ENCODE measurements around the gene CDH22.

CDH22 gene

DNA sequence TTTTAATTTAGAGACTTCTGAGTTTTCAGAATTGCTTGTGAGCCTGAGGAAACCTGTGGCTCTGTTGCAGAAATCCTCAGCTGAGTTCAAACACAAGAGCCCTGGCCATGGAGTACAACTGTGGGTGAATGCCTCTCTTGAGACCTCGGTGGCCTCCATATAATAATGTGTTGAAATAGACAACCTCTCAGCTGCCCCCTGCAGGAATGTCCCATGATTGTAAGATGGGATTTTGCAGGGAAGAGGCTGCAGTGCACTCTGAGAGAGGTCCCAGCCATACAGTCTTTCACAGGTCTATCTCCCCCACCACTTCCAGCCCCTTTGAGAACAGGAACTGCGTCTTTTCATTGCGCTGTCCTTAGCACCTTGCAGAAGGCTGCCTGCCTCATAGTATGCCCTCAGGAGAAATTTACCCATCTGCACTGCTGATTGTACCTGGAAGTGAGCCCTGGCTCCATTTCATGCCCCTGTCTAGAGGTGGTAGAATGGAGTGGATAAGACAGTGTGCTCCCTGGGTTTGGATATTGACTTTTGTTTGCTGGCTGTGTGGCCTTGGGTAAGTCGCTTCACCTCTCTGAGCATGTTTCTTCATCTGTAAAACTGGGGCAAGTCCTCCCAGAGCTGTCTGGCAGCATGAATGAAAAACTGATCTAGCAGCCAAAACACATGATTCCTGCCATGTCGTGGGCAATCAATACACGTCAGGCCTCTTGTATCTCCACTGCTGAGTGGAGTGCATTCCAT is 16.8 kb upstream of the CDH22 start:
- no peak for DNase-seq

- no peak for DNase-seq
Measured at GRCh38 chr20:46324379-46324778, 16.1 kb upstream of the CDH22 start.

DNA sequence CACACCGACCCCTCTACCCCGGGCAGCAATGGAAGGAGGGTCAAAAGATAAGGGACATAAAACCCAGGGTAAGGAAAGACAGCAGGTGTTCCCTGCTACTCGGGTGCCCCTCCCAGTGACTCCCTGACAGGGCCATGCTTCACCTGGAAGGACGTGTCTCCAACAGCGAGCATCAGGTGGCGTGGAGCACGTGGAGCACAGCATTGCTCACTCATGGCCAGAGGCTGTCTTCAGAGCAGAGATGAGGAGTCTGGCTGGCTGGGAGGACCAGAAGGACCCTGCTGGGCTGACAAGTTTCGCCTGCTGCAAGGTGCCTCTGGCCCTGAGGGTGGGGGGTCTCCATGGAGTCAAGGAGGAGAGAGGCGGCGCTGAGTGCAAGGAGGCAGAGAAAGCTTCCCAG is 15.3 kb upstream of the CDH22 start:
- DNase-seq: no peak

GRCh38 chr20:46322641-46323040 is 14.3 kb upstream of the CDH22 start:
- DNase-seq: no peak

DNA sequence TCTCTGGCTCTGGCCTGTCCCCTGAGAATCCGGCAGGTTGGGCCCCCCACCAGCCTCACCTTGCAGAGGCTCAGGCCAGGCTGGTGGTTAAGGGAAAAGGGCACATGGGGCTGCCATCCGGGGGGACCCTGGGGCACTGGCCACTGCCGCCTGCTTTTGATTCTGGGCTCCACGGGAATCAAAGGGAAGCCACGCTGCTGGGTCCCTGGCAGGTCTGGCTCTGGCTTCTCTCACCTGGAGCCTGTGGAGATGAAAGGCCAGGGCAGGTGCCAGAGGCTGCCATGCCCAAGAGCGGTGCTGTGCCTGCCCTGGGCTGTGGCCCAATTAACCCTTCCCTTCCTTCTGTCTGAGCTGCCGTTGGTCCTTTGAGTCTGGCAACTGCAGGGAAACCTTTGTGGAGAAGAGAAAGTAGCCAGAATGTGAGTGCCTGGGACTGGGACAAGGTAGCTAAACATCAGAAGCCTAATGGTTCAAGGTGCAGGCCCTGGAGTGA is 9.4 kb upstream of the CDH22 start:
- no peak for DNase-seq

DNA sequence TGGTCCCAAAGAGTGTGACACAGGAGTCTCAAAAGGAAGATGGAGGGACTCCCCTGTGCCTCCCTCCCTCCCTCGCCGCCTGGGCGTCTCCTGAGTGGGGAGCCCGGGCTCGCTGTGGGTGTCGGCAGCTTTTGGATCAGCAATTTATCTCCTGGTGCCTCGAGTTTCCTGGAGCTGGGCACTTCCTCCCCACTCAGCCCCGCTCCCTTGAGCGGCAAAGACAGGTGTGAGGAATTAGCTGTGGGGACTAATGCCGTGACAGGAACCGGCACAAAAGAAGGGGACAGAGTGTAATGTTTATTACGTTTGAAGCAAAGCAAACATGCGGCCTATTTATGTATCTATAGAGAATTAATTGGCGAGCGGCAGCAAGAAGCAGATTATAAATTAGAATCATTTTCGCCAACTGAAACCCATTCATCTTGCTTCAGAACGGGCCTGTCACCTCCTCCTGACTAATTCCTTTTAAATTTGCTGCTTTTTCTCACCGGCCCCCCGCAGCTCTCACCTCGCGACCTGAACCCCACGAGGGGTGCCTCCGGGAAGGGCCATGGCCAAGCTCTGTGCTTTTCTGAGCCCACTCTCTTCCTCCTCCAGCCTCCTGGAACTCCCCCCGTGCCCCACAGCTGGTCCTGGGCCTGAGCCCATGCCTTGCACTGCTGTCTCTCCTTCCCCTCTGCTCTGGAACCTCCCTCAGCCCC is 8.8 kb upstream of the CDH22 start:
- no peak for DNase-seq

DNA sequence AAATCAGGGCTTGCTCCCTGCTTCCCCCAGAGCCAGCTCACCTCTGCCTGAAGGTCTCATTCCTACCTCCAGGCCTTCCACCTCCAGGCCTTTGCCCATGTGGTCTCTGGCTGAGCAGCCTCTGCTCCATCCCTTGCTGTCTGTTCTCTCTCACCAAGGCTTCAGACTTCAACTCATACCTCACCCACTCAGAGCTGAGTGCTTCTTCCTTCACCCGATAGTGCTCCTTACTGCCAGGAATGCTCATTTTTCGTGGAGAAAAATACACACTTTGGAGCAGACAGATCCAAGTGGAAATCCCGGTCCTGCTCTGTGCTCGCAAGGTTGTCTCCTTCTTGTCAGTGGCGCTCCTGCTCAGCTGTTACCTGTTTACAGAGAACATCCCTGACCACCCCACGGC is 7.0 kb upstream of the CDH22 start:
- DNase-seq: no peak

GRCh38 chr20:46312945-46313861 is 4.9 kb upstream of the CDH22 start:
- DNase-seq: no peak

DNA sequence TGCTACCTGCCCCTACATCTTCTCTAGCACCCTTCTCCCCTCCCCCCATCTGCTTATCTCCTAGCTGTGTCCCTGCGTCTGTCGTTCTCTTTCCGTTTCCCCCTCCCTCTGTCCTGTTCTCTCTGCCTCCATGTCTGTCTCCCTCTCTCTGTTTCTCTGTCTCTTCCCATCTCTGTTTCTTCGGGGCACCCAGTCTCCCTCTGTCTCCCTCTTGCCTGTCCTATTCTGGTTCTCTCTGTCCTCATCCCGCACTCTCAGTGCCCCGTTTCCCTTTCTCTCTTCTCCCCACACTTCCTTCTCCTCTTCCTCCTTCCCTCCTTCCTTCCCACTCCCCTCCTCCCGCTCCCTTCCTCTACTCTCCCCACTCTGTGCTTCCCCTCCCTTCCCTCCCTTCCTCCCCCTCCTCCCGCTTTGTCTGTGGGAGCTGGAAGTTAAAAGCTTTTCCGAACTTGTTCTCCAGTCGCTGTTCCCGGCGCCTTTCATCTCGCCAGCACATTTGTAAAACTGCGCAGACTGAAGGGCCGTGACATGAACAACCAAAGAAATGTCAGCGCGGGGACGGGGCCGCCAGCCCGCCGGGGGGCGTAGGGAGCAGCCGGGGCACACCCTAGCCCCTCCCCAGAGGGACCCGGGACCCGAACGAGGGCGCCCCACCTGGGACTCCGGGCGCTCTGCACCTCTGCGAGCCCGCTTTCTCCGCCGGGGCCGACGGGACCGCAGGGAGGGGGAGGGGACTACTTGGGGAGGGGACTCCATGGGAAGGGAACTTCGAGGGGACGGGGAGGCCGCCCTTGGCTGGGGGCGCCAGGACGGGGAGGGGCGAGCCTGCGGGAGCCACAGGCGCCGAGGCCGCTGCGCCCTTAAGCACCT is 4.0 kb upstream of the CDH22 start:
- DNase-seq: peak in 6 of 56 donors; percentile 1 to 30 (median 7)

DNA sequence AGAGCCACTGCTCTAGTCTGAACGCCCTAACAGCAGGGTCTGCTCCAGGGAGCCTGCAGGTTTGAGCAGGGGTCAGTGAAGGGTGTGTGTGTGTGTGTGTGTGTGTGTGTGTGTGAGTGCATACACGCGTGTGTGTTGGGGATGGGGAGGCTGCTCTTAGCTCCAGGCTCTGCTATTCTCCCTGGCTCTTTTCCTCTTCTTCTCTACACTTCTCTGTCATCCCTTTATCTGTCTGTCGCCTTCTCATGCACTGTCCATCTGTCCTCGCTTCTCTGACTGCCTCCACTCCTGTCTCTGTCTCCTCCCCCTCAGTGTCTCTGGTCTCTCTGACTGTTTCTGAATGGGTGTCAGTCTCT is 3.4 kb upstream of the CDH22 start:
- no peak for DNase-seq

DNA sequence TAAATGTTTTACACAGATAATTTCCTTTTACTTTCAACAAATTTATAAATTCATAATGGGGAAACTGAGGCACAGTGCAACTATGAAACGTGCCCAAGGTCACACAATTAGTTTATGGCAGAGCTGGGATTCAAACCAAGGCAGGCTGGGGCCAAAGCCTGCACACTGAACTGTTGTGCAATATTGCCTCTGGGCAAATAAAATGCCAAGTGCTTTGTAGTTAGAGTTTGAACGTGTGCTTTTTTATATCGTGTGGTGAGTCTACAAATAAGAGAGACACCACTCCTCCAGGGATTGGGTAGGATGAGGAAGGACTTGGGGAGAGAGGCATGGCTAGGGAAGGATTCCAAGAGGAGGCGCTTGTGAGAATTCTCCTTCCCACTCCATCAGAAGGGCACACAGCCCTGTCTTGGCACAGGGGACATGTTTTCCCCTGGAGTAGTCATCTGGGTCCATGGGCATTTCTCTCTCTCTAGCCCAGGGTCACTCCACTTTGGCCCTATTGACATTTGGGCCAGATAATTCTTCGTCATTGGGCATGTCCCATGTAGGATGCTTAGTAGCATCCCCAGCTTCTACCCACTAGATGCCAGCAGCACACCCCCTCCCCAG is 2.8 kb upstream of the CDH22 start:
- DNase-seq: no peak

DNA sequence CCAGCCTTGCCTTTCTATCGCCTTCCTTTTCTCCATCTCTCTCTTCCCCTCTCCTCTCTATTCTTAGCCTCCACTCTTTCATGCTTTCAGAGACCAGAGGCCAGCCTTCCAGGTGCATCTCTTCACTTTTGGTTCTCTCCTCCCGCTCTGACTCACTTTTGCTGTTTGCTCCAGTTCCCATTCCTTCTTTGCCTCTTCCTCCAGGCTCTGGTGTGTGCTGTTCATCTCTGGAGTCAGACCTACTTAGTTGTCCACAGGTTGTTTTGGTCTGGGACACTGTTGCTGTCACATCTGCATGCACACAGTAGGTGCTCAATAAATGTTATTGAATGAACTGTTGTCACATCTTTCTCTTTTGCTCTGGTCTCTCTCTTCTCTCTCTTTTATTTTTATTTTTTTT is 1.6 kb upstream of the CDH22 start:
- DNase-seq: no peak

DNA sequence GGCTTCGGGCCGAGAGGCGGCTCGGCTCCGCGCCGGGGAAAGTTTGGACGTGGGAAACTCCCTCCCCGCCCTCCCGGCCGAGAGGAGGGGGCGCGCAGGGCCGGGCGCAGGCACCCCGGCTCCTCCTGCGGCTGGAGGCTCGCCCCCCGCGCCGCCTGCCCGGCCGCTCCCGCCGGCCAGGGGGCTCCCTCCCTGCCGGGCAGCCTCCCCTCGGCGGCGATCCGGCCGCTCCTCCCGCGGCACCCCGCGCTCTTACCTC is 370 bp downstream of the CDH22 start:
- no peak for DNase-seq

DNA sequence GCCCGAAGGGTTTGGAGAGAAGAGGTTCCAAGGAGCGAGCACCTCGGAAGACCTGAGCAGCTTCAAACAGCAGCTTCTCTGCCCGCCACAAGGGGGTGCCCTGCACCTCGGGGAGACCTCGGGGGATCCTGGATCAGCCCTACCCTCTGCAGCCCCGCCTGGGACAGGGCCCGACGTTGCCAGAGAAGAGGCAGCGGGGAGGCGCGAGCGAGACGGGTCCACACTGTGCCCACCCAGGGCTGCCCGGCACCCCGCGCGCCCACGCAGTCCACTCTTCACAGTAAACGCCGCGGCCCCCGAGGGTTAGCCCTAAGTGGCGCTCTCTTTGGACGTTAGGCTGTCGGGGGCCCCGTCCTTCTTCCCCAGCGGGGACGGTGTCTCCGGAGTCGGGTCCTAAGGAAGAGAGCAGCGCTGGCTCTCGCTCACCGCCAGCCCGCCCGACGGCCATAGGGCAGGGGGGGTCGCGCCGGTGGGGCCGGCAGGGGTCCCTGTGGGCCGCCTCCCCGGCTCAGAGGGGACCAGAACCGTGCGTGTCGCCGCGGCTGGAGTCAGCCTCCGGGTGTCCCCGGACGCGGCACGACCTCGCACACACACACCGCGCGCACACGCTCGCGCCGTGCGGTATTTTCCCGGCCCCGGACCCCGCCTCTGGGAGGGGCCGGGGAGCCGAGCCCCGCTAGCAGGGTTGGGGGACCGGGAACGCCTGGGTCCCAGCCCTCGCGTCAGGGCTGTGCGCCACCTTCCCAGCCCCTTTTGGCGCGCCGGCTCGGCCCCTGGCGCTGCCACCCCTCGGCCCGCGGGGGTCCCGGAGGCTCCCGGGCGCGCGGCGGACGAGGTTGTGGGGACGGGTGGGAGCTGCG is 929 bp downstream of the CDH22 start:
- peak in 31 of 56 donors; percentile 3 to 57 (median 14) for DNase-seq

- DNase-seq: no peak
Measured at GRCh38 chr20:46306743-46307138, 1.6 kb downstream of the CDH22 start.

DNA sequence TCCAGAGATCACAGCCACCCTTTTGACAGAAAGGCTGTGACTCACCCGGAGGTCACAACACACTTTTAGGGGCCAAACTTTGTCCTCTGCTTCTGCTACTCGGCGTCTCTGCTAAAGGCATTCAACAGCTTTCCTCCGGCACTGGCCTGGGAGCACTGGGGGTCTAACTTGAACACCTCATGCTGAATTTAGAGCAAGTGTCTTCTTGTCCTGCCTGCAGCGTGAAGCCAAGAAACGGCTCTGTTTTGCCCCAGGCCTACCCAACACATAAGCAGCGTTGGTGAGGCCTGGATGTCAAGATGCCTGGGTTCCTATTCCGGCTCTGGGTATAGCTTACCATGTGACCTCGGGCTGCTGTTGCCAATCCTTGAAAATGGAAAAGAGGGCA is 2.3 kb downstream of the CDH22 start:
- no peak for DNase-seq

DNA sequence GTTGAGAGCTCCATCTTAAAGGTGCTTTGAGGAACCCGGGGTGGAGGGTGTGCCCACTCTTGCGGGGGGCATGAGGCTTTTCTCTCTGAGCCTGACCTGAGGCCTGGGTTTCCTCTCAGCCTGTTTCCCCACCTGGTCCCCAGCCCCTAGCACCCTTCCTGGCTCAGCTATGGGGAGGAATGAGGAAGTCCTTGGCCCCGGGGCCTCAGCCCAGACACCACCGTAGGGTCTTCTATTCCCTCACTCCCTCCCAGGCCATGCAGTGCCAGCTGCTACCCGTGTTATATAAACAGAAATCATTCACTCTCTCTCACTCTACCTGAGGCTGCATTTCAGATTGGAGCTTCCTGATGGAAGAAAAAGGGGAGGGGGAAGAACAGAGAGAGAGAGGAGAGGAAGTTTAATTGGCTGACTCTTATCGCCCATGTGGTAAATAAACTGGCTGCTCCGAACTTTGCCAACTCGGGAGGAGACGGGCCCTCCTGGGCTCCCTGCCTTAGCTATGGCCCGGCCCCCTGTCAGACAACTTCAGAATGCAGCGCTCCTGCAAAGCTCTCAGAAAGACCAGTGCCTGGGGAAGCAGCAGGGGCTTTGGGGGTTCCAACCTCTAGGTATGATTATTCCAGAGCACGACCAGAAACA is 2.8 kb downstream of the CDH22 start:
- no peak for DNase-seq

DNA sequence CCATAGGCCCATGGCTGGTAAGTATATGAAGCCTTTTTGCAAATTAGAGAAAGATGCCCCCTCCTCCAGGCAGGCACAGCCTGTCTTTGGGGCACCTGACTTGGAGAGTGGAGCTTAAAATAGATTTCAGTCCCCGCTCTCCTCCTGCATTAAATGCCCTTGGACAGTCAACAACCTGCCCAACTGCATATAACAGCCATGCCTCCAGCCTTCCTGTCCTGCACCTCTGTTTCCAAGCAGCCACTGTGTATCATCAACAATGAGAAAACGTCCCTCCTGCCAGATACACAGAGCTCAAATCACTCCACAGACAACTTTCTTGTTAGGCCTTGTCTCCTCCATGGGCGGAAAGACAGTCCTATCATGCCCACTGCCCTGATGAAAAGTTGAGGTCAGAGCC is 3.4 kb downstream of the CDH22 start:
- no peak for DNase-seq

- DNase-seq: no peak
Measured at GRCh38 chr20:46304361-46304760, 3.9 kb downstream of the CDH22 start.
